Neural cell (in vitro differentiated cells): ENCODE data around the gene BTNL8. TPM values are rescaled to one million over a fixed set of nuclear protein-coding genes. Genes with fewer than 3 reads are reported as not detected.

Experiments used
- H2AFZ ChIP-seq: fragments of 200-600, 300-800 bp; sonication (generic), shearing (Covaris generic); 2 replicates; pipeline ENCODE4 v1.6.0; 2014; ENCODE audit warnings: low read depth, mild to moderate bottlenecking, antibody characterized with exemption, low read length, moderate library complexity
- H3F3A ChIP-seq: fragments of 200-600 bp; shearing (Covaris generic); 2 replicates; pipeline ENCODE4 v1.6.1; 2016; ENCODE audit warnings: mild to moderate bottlenecking, moderate library complexity, mixed read lengths, antibody characterized with exemption, low read length; ENCODE audit not compliant: insufficient read depth, poor library complexity, severe bottlenecking
- H3K27ac ChIP-seq: fragments of 200-600, 300-800 bp; sonication (generic), shearing (Covaris generic); 2 replicates; pipeline ENCODE4 v1.5.1; 2014; ENCODE audit warnings: mild to moderate bottlenecking, low read length, moderate library complexity
- H3K27me3 ChIP-seq: fragments of 300-800, 200-600 bp; sonication (generic), shearing (Covaris generic); 2 replicates; pipeline ENCODE4 v1.6.0; 2014; ENCODE audit warnings: mild to moderate bottlenecking, low read depth, low read length, moderate library complexity; ENCODE audit not compliant: insufficient read depth
- H3K36me3 ChIP-seq: fragments of 300-800, 200-600 bp; sonication (generic), shearing (Covaris generic); 2 replicates; pipeline ENCODE4 v1.5.1; 2014; ENCODE audit warnings: mild to moderate bottlenecking, antibody characterized with exemption, low read length, moderate library complexity; ENCODE audit not compliant: insufficient read depth
- H3K4me2 ChIP-seq: fragments of 300-800, 200-600 bp; sonication (generic), shearing (Covaris generic); 2 replicates; pipeline ENCODE4 v1.6.0; 2014; ENCODE audit warnings: mild to moderate bottlenecking, low read length
- H3K4me3 ChIP-seq: fragments of 300-800, 200-600 bp; sonication (generic), shearing (Covaris generic); 2 replicates; pipeline ENCODE4 v1.5.1; 2014; ENCODE audit warnings: mild to moderate bottlenecking, low read length, moderate library complexity
- H3K79me2 ChIP-seq: fragments of 200-600 bp; shearing (Covaris generic); replicated peaks from 2 replicates; pipeline ENCODE4 v1.6.0; 2014; ENCODE audit warnings: mild to moderate bottlenecking, low read length, moderate library complexity; ENCODE audit not compliant: insufficient read depth
- H3K9ac ChIP-seq: fragments of 300-800, 200-600 bp; sonication (generic), shearing (Covaris generic); 2 replicates; pipeline ENCODE4 v1.6.1; 2016; ENCODE audit warnings: mild to moderate bottlenecking, low read length, mixed read lengths
- H3K9me2 ChIP-seq: fragments of 200-600 bp; shearing (Covaris generic); 2 replicates; pipeline ENCODE4 v1.6.1; 2016; ENCODE audit warnings: mild to moderate bottlenecking, low read length, mixed read lengths; ENCODE audit not compliant: insufficient read depth
- H3K9me3 ChIP-seq: fragments of 200-600, 300-800 bp; sonication (generic), shearing (Covaris generic); 2 replicates; pipeline ENCODE4 v1.6.1; 2016; ENCODE audit warnings: mild to moderate bottlenecking, mixed run types, low read length, moderate library complexity, mixed read lengths
- H4K20me1 ChIP-seq: fragments of 200-600 bp; shearing (Covaris generic); 2 replicates; pipeline ENCODE4 v1.6.1; 2016; ENCODE audit warnings: mild to moderate bottlenecking, mixed run types; ENCODE audit not compliant: insufficient read depth
- CTCF ChIP-seq: fragments of 450-650 bp; IDR thresholded peaks from 2 replicates; pipeline ENCODE4 v1.5.1; 2014; ENCODE audit warnings: antibody characterized with exemption, mild to moderate bottlenecking, moderate library complexity; ENCODE audit not compliant: poor library complexity, severe bottlenecking
- EP300 ChIP-seq: fragments of 450-650 bp; conservative IDR thresholded peaks from 2 replicates; pipeline ENCODE4 v1.6.1; 2014; ENCODE audit warnings: antibody characterized with exemption, mild to moderate bottlenecking, moderate library complexity; ENCODE audit not compliant: poor library complexity, severe bottlenecking
- EZH2 ChIP-seq: fragments of 200-600, 300-800 bp; shearing (Covaris generic), sonication (generic); IDR thresholded peaks from 2 replicates; pipeline ENCODE4 v1.6.1; 2014; ENCODE audit warnings: antibody characterized with exemption, low read length, borderline replicate concordance, mild to moderate bottlenecking; ENCODE audit not compliant: insufficient read depth, poor library complexity, severe bottlenecking
- MXI1 ChIP-seq: fragments of 450-650 bp; conservative IDR thresholded peaks from 2 replicates; pipeline ENCODE4 v1.6.1; 2014; ENCODE audit warnings: antibody characterized with exemption, mild to moderate bottlenecking; ENCODE audit not compliant: poor library complexity, severe bottlenecking
- POLR2AphosphoS5 ChIP-seq: IDR thresholded peaks from 2 replicates; pipeline ENCODE4 v1.6.1; 2012
- RAD21 ChIP-seq: fragments of 450-650 bp; conservative IDR thresholded peaks from 2 replicates; pipeline ENCODE4 v1.6.1; 2014; ENCODE audit warnings: antibody characterized with exemption, mild to moderate bottlenecking, moderate library complexity
- REST ChIP-seq: IDR thresholded peaks from 2 replicates; pipeline ENCODE4 v1.6.1; 2012; ENCODE audit warnings: borderline replicate concordance
- SMC3 ChIP-seq: fragments of 450-650 bp; conservative IDR thresholded peaks from 2 replicates; pipeline ENCODE4 v1.6.1; 2014; ENCODE audit warnings: antibody characterized with exemption, mild to moderate bottlenecking, moderate library complexity; ENCODE audit not compliant: poor library complexity
- TAF1 ChIP-seq: IDR thresholded peaks from 2 replicates; pipeline ENCODE4 v1.6.1; 2012; ENCODE audit warnings: low read depth
- polyA plus RNA-seq: library from polyadenylated mRNA; depleted of rRNA; stranded (reverse); fragments of >200 nt; gene quantifications from 2 replicates; pipeline ENCODE4 v1.2.3, GENCODE V29; 2014

BTNL8 gene
- polyA plus RNA-seq, 1 donor from 2014 or later: not detected

- H3K9ac ChIP-seq: no peak overlapping the region
- no peaks in the 10 kb centered on the region for H3K9me2 ChIP-seq
- no peak overlapping the region for H3K4me3 ChIP-seq
- no peaks in the 10 kb centered on the region for H4K20me1 ChIP-seq
- H3K36me3 ChIP-seq: no peaks in the 10 kb centered on the region
- no peaks in the 10 kb centered on the region for H3K27me3 ChIP-seq
- H3F3A ChIP-seq: no peaks in the 10 kb centered on the region
- no peak overlapping the region for H3K4me2 ChIP-seq
- H3K9me3 ChIP-seq: peaks cover 4% of the 10 kb centered on the region
- no peak overlapping the region for H3K27ac ChIP-seq
- no peaks in the 10 kb centered on the region for H3K79me2 ChIP-seq
- H2AFZ ChIP-seq: no peak overlapping the region
- TF ChIP-seq REST: no peak
- no peak for TF ChIP-seq EP300
- no peak for TF ChIP-seq CTCF
- TF ChIP-seq POLR2AphosphoS5: no peak
- TF ChIP-seq EZH2: no peak
- no peak for TF ChIP-seq MXI1
- TF ChIP-seq RAD21: no peak
- TF ChIP-seq TAF1: no peak
- no peak for TF ChIP-seq SMC3
These were observed 24.0 kb downstream of the BTNL8 start for GRCh38 chr5:180922932-180923331.

- TF ChIP-seq EZH2: no peak
- no peak for TF ChIP-seq TAF1
- no peak for TF ChIP-seq CTCF
- TF ChIP-seq RAD21: no peak
- no peak for TF ChIP-seq MXI1
- TF ChIP-seq POLR2AphosphoS5: no peak
- TF ChIP-seq REST: no peak
- TF ChIP-seq EP300: no peak
- no peak for TF ChIP-seq SMC3
- no peaks in the 10 kb centered on the region for H3K36me3 ChIP-seq
- H3K9ac ChIP-seq: no peak overlapping the region
- peaks cover 4% of the 10 kb centered on the region for H3K9me3 ChIP-seq
- no peak overlapping the region for H3K4me3 ChIP-seq
- no peak overlapping the region for H3K4me2 ChIP-seq
- no peak overlapping the region for H3K27ac ChIP-seq
- no peaks in the 10 kb centered on the region for H3K27me3 ChIP-seq
- H3K79me2 ChIP-seq: no peaks in the 10 kb centered on the region
- no peaks in the 10 kb centered on the region for H3F3A ChIP-seq
- no peaks in the 10 kb centered on the region for H3K9me2 ChIP-seq
- H4K20me1 ChIP-seq: no peaks in the 10 kb centered on the region
- no peak overlapping the region for H2AFZ ChIP-seq
These were observed 33.7 kb downstream of the BTNL8 start for GRCh38 chr5:180932660-180933059.
